ENCODE data around the gene CUX1. TPM values are rescaled to one million over a fixed set of nuclear protein-coding genes. Genes with fewer than 3 reads are reported as not detected.
"Not testable (repeated sequence)": the region's sequence is repeated elsewhere in the genome, so short reads cannot be mapped to it uniquely, and the experiment has no call there.

Gene CUX1
- total and polyA plus RNA-seq, 2 donors: 59.7 to 63.5 TPM

- Histone ChIP-seq H3K4me1 (ENCODE audit: insufficient read depth) (peaks cover 4% of the 10 kb centered on the region), H3K36me3 (ENCODE audit: insufficient read depth) (no peaks in the 10 kb centered on the region), H3K4me3 (ENCODE audit: low read depth, low read length) (no peak overlapping the region), H3K27ac (ENCODE audit: low read depth) (peak overlapping the region; percentile 62)
- WGBS: 84% methylated on average over 7 of the region's 7 CpGs
- no peak for DNase-seq (ENCODE audit: extremely low spot score)
Measured at GRCh38 chr7:101882005-101882421, 64.6 kb downstream of the CUX1 start.

- peak; percentile 87 for DNase-seq (ENCODE audit: extremely low spot score)
Measured at GRCh38 chr7:101882595-101883564, 65.5 kb downstream of the CUX1 start.

GRCh38 chr7:101884671-101885596, 67.5 kb downstream of the CUX1 start:
- no peak for DNase-seq (ENCODE audit: extremely low spot score)
- Histone ChIP-seq H3K4me3 (ENCODE audit: low read depth, low read length) (no peak overlapping the region), H3K27ac (ENCODE audit: low read depth) (peak overlapping the region; percentile 4), H3K4me1 (ENCODE audit: insufficient read depth) (peaks cover 1% of the 10 kb centered on the region), H3K36me3 (ENCODE audit: insufficient read depth) (no peaks in the 10 kb centered on the region)
- WGBS: 56% methylated on average over 13 of the region's 13 CpGs

More at GRCh38 chr7:101882595-101883564, 65.5 kb downstream of the CUX1 start:
- Histone ChIP-seq H3K4me3 (ENCODE audit: low read depth, low read length) (no peak overlapping the region), H3K27ac (ENCODE audit: low read depth) (peak overlapping the region; percentile 62), H3K4me1 (ENCODE audit: insufficient read depth) (peaks cover 4% of the 10 kb centered on the region), H3K36me3 (ENCODE audit: insufficient read depth) (no peaks in the 10 kb centered on the region)
- 19% methylated on average over 18 of the region's 18 CpGs for WGBS

DNA sequence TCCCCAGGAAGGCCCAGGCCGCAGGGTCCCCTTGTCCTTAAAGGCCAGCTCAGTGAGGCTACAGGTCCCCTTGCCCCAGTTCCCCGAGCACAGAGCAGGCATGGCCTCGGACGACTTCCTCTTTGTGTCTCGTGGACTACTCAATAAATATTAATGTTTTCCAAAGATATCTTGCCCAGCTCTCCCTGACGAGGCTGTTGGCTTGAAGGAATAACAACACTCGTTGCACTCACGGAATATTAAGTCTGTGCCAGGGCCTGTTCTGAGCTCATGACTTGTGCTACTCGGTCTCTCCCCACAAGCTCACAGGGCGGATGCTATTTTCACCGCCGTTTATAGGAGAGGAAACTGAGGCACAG, 68.2 kb downstream of the CUX1 start:
- 55% methylated on average over 12 of the region's 12 CpGs for WGBS
- Histone ChIP-seq H3K36me3 (ENCODE audit: insufficient read depth) (no peaks in the 10 kb centered on the region), H3K27ac (ENCODE audit: low read depth) (no peak overlapping the region), H3K4me1 (ENCODE audit: insufficient read depth) (peaks cover under 1% of the 10 kb centered on the region), H3K4me3 (ENCODE audit: low read depth, low read length) (no peak overlapping the region)
- DNase-seq (ENCODE audit: extremely low spot score): no peak

DNA sequence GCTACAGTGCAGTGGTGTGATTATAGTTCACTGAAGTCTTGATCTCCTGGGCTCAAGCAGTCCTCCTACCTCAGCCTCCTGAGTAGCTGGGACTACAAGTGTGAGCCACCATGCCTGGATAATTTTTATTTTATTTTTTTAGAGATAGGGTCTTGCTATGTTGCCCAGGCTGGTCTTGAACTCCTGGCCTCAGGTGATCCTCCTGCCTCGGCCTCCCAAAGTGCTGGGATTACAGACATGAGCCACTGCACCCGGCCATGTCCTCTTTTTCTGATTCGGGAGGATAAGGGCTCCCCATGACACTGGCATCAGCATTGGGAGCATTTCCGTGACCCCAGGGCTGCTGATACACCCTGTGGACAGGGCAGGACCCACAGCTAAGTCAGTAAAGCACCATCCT, 69.9 kb downstream of the CUX1 start:
- 96% methylated on average over 4 of the region's 4 CpGs for WGBS
- not testable (repeated sequence) for H3K36me3 ChIP-seq (ENCODE audit: insufficient read depth); H3K27ac ChIP-seq (ENCODE audit: low read depth); H3K4me1 ChIP-seq (ENCODE audit: insufficient read depth); H3K4me3 ChIP-seq (ENCODE audit: low read depth, low read length); DNase-seq (ENCODE audit: extremely low spot score)

DNA sequence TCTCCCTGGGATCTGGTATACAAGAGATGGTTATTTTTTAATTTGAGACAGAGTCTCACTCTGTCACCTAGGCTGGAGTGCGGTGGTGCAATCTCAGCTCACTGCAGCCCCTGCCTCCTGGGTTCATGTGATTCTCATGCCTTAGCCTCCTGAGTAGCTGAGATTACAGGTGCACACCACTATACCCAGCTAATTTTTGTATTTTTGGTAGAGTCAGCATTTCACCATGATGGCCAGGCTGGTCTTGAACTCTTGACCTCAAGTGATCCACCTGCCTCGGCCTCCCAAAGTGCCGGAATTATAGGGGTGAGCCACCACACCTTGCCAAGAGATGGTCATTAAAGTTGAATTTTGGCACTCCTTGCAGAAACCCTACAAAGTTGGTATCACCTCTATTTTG, 71.1 kb downstream of the CUX1 start:
- H3K36me3 ChIP-seq (ENCODE audit: insufficient read depth); H3K4me1 ChIP-seq (ENCODE audit: insufficient read depth); H3K27ac ChIP-seq (ENCODE audit: low read depth); H3K4me3 ChIP-seq (ENCODE audit: low read depth, low read length); DNase-seq (ENCODE audit: extremely low spot score): not testable (repeated sequence)
- 91% methylated on average over 3 of the region's 3 CpGs for WGBS

DNA sequence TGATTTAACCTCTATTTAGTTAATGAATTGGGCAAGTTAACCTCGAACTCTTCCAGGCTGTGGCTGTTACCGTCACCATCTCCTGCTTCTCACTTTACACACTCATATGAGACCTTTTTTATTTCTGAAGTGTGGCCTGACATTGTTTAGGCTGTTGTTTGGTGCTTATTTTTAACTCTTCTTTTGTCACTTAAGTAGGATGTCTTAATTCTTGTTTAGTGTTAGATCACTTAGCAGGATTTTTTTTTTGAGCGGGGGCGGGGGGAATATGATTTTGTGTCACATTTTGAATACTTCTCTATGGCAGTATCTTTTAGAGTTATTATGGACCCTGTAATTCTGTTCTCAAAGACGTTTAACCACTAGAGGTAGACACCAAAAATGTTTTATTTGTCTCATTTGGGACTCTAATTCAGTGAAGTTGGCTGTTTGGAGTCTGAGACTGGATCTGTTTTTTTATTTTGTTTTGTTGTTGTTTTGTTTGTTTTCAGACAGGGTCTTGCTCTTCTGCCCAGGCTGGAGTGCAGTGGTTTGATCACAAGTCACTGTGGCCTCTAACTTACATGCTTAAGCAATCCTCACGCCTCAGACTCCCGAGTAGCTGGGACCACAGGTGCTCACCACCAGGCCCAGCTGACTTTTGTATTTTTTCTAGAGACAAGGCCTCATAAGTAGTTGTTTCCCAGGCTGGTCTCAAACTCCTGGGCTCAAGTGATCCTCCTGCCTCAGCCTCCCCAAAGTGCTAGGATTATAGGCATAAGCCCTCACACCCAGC, 73.5 kb downstream of the CUX1 start:
- H3K4me1 ChIP-seq (ENCODE audit: insufficient read depth): no peaks in the 10 kb centered on the region
- H3K36me3 ChIP-seq (ENCODE audit: insufficient read depth): no peaks in the 10 kb centered on the region
- DNase-seq (ENCODE audit: extremely low spot score): no peak
- no peak overlapping the region for H3K4me3 ChIP-seq (ENCODE audit: low read depth, low read length)
- no peak overlapping the region for H3K27ac ChIP-seq (ENCODE audit: low read depth)
- WGBS: 94% methylated on average over 7 of the region's 7 CpGs

- WGBS: 87% methylated on average over 11 of the region's 11 CpGs
- Histone ChIP-seq H3K4me1 (ENCODE audit: insufficient read depth) (no peaks in the 10 kb centered on the region), H3K27ac (ENCODE audit: low read depth) (no peak overlapping the region), H3K36me3 (ENCODE audit: insufficient read depth) (no peaks in the 10 kb centered on the region), H3K4me3 (ENCODE audit: low read depth, low read length) (no peak overlapping the region)
- no peak for DNase-seq (ENCODE audit: extremely low spot score)
Measured at GRCh38 chr7:101891936-101892640, 74.7 kb downstream of the CUX1 start.

- Histone ChIP-seq H3K4me3 (ENCODE audit: low read depth, low read length) (no peak overlapping the region), H3K4me1 (ENCODE audit: insufficient read depth) (no peaks in the 10 kb centered on the region), H3K27ac (ENCODE audit: low read depth) (no peak overlapping the region), H3K36me3 (ENCODE audit: insufficient read depth) (no peaks in the 10 kb centered on the region)
- no peak for DNase-seq (ENCODE audit: extremely low spot score)
- 79% methylated on average over 13 of the region's 13 CpGs for WGBS
Measured at GRCh38 chr7:101893341-101894082, 76.1 kb downstream of the CUX1 start.

DNA sequence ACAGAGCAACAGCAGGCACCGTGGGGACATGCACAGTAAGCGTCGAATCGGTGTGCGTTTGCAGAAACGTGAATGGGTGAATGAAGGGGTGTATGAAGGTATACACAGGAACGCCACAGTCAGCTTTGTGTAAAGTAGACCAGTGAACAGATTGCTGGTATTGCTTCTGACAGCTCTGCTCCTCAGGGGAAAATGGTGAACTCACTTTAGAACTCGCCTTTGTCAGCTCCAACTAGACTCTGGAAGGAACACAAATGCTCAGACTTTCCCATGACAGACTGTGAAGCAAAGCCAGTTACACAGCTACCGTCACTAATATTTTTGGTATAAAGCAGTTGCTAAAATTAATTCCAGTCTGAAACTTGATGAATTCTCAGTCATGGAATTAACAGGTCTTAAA, 78.9 kb downstream of the CUX1 start:
- DNase-seq (ENCODE audit: extremely low spot score): no peak
- H3K4me3 ChIP-seq (ENCODE audit: low read depth, low read length): no peak overlapping the region
- WGBS: 85% methylated on average over 9 of the region's 9 CpGs
- H3K36me3 ChIP-seq (ENCODE audit: insufficient read depth): no peaks in the 10 kb centered on the region
- H3K4me1 ChIP-seq (ENCODE audit: insufficient read depth): no peaks in the 10 kb centered on the region
- no peak overlapping the region for H3K27ac ChIP-seq (ENCODE audit: low read depth)

DNA sequence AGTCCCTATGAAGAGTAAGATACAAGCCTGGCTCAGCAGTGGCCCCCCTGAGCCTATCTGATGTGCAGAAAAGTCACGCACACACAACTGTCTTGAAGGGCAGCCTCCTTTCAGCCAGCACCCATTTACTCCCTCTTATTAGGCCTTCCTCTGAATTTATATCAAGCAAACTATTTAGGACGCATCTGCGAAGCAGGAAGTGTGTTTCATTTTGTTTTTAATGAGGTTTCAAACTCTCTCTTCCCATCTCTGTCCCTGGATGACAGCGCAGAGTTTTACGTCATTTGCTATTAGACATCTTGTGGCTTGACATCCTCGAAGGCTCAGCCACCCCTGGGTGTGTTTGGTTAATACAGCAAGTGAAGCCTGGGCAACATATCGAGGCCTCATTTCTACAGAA, 79.5 kb downstream of the CUX1 start:
- Histone ChIP-seq H3K27ac (ENCODE audit: low read depth) (no peak overlapping the region), H3K36me3 (ENCODE audit: insufficient read depth) (no peaks in the 10 kb centered on the region), H3K4me1 (ENCODE audit: insufficient read depth) (no peaks in the 10 kb centered on the region), H3K4me3 (ENCODE audit: low read depth, low read length) (no peak overlapping the region)
- DNase-seq (ENCODE audit: extremely low spot score): no peak
- WGBS: 86% methylated on average over 7 of the region's 7 CpGs

- Histone ChIP-seq H3K27ac (ENCODE audit: low read depth) (no peak overlapping the region), H3K4me3 (ENCODE audit: low read depth, low read length) (no peak overlapping the region), H3K36me3 (ENCODE audit: insufficient read depth) (no peaks in the 10 kb centered on the region), H3K4me1 (ENCODE audit: insufficient read depth) (no peaks in the 10 kb centered on the region)
- 49% methylated on average over 10 of the region's 10 CpGs for WGBS
- no peak for DNase-seq (ENCODE audit: extremely low spot score)
Measured at GRCh38 chr7:101898106-101898505, 80.7 kb downstream of the CUX1 start.

Measured in urinary bladder (tissue), 4 donors.